Hematopoietic multipotent progenitor cell treated with erythropoietin and hydrocortisone succinate and interleukin-3 and kit ligand, for 6 days (in vitro differentiated cells): ENCODE data around the gene PAPOLB.

Experiments
- DNase-seq: peaks from one replicate; pipeline ENCODE4 v3.0.0-alpha.2; 2015

The PAPOLB gene

DNA sequence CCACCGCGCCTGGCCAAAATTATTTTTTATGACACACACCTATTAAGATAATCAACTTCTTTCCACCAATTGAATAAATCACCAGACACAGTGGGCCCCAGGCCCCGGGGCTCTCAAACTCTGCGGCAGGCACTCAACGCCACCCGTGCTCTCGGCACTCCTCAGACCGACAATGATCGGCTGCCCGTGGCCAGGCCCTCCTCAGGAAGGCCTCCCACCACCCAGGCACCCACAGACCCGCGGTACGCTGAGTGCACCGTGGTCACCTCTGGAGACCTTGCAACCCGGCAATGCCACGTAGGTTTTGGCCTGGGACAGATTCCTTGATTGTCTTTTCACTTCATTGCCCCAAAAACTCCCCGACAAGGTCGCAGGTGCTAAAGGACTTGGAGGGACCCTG is 14.8 kb upstream of the PAPOLB start:
- no peak for DNase-seq

DNA sequence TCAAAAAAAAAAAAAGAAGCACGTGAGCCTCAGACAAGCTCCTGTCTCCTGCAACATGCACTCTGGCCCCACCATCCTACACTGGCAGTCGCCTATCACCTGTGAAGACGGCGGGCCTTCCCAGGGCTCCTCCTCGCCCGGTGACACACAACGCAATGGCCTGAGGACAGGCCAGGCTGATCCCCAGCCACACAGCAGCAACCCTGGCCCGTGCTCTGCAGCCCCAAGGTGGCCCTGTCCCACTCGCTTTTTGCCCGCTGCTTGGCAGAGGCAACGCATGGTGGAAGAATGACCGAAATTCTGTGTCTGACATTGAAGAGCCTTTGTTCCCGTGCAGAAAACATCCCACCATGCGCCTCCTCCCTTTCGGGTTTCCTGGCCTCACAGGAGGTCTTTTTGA is 13.6 kb upstream of the PAPOLB start:
- DNase-seq, result no peak

DNA sequence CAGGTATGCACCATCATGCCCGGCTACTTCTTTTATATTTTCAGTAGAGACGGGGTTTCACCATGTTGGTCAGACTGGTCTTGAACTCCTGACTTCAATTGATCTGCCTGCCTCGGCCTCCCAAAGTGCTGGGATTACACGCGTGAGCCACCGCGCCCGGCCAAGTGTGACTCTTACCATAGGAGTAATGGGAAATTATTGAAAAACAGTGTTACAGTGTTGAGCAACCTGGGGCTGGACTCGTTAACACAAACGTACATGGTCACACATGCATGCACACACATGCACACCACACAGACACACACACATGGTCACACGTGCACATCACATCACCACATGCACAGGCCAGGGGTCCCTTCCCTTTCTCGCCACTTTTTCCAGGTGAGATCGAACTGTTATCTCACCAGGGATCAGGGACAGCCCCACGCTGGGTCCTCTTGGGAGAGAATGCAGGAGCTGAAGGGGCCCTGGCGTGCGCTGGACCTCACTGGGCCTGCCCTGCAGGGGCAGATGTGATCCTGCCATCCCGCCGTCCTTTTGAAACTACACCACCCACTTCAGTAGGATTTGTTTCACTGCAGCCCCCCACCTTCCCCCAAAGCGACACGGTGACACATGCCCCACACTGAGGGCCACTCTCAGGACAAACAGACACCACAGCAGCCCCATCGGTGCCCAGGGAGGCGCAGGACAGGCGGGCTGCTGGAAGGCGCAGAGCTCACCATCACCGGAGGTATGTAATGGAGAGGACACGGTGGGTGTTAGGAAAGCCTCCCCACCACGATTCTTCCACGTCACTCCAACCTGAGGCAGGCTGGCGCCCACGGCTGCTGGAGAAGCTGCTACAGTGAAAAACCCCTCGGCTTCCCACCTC is 11.5 kb upstream of the PAPOLB start:
- DNase-seq, result no peak

DNA sequence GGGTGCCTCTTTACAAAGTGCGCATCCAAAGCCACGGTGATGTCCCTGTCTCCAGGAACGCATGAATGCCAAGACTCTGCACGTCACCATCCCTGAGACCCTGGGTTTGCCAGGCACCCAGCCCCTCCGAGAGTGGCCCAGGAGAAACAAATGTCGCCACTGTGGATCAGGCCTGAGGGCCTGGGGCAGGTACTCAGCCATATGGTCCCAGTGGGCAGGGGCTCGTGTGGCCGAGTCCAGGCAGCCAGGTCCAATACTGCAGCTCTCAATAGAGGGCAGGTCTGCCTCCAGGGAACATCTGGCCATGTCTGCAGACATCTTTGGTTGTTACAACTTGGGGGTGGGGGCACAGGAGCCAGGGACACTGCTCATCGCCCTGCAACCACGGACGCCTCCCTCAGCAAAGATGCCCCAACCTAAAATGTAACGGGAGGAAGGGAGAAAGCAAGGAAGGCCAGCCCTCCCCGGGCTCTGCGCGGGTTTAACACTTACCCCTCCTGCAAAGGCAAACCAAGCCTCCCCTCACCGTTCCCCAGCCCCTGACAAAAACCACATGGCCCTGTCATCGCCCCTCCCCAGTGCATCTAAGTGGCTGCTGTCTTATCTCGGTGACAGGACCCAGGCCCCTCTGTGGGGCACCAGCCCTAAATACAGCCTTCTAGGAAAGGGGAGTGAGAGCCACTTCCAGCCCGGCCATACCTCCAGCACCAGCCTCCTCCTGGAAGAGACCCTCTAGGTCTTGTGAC is 10.3 kb upstream of the PAPOLB start:
- DNase-seq, result no peak

DNA sequence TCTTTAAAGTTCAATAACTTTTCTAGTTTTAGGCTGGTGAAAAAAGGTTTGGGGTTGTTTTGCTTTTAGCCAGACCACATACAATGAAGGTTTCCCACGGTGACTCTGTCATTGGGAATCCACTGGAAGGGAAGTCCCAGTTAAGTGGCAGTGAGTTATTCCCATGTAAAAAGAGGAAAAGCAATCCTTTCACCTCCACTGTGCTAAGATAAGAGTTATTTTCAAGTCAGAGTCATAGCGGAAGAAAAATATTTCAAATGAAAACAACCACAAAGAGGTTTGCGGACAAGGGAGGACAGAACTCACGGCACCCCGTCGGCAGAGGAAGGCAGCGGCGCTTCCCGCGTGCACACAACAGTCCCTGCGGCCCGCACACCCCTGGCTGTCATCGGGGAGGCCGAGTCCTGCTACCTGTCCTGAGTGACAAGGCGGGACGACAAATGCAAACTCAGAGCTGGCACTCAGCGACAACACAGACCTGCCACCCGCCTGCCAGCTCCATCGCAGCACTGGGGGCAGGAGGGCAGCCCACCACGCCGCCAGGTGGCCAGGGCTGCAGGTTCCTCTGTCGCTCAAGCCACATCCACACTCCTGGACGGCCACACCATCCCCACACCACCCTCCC is 9.3 kb upstream of the PAPOLB start:
- no peak for DNase-seq

- no peak for DNase-seq
These were observed 6.7 kb upstream of the PAPOLB start for GRCh38 chr7:4868493-4868892.

DNA sequence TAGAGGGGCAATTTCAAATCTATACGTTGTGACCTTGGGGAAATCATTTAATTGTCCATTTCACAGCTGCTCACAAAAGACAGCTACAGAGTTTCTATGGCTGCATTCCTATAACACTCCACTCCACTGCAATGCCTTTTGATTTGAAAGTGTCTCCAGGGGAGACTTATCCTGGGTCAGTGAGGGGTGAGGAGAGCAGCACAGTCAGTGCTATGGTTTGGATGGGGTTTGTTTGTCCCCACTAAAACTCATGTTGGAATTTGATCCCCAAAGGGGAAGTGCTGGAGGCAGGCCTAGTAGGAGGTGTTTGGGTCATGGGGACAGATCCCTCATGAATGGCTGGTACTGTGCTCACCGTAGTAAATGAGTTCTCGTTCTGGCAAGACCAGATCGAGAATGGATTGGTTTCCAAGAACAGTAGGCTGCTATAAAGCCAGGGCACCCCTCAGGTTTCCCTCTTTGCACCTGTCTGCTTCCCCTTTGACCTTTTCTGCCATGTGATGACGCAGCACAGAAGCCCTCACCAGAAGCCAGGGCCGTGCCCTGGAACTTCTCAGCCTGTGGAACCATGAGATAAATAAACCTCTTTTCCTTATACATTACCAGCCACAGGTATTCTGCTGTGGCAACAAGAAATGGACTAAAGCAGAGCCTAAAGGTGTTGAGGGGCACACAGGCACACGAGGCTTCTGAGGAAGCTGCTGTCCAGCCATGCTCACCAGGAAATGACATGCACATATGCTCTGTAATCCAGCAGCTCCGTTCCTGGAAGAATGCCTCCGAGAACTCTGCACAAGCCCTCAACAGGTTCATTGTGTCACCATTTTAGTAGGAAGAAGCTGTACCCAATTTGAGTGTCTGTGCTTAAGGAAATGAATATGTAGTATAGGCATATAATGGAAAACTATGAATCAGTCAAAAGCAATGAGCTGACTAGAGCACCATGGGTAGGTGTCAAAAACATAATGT is 5.0 kb upstream of the PAPOLB start:
- DNase-seq, result no peak

- DNase-seq, result no peak
These were observed 326 bp upstream of the PAPOLB start for GRCh38 chr7:4862156-4862555.

DNA sequence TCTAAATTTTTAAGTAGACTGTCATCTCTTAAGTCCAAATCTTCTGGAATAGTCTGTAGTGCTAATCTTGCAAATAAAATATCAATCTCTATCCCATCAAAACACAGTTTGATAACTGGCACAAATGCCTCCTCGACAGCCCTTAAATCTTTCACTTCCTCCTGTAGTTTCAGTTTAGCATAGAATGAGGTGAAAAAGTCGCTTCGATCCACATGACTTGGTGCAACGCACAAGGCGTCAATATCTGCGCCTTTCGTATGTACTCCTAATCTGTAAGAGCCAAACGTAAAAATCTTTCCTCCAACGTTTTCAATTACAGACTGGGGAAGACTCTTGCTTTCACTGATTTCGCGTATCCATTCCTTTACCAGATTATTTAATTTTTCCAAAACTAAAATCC is 603 bp downstream of the PAPOLB start:
- DNase-seq, result no peak

DNA sequence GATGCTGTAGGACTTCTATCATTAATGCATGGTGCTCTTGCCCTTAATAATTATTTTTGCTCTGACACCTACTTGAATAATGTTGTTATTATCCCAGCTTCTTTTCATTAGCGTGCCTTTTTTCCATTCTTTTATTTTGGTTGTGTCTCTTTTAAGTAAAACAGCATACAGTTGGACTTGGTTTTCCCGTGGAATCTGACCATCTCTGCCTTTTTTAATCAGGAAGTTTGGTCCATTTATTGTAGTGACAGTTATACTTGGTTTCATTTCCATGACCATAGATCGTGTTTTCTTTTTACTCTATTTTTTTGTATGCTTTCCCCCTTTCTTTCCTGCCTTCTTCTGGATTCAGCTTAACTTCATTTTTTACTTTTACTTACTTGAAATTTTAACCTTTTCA is 4.6 kb downstream of the PAPOLB start:
- DNase-seq, result no peak

DNA sequence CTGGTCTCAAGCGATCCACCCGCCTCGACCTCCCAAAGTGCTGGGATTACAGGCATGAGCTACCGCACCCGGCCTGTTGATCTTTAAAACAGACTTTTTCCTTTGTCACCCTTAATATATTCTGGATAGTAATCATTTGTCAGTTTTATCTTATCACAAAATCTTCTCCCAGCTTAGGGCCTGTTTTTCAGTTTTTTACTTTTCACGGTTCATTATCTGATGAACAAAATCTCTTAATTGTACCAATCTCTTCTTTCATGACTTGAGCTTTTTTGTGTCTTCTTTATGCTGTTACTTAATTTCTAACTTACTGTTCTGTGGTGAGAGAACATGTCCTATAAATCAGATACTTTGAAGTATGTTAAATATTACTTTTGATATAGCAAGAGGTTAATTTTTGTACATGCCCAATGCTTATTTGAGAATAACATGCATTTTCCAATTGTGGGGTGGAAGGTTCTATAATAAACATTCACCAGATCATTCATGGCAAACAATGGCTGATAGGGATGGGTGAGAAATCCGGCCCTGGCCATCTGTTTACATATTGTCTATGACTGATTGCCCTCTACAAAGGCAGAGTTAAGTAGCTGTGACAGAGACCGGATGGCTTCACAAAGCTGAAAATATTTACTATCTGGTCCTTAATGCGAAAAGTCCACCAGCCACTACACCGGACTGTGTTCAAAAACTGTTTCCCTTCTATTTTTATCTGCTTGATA is 5.3 kb downstream of the PAPOLB start:
- DNase-seq, result no peak

DNA sequence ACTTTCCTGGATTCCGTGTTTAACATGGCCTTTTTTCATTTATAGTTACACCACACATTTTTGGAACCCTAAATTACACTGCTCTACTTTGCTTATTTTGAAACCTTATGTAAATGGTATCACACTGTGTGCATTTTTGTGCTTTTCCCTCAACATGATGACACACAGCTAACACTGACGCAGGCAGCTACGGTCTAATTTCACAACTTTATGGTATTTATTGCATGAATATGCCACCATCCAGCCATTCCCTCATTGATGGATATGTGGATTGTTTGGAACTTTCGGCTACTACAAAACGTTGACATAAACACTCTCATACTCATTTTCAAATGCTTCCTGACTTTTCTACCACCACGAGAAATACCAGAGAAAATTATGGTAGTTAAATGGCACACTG is 6.9 kb downstream of the PAPOLB start:
- no peak for DNase-seq

- DNase-seq, result peak; percentile 18
These were observed 10.1 kb downstream of the PAPOLB start for GRCh38 chr7:4851459-4852422.

GRCh38 chr7:4850262-4850795 is 11.5 kb downstream of the PAPOLB start:
- DNase-seq, result no peak

DNA sequence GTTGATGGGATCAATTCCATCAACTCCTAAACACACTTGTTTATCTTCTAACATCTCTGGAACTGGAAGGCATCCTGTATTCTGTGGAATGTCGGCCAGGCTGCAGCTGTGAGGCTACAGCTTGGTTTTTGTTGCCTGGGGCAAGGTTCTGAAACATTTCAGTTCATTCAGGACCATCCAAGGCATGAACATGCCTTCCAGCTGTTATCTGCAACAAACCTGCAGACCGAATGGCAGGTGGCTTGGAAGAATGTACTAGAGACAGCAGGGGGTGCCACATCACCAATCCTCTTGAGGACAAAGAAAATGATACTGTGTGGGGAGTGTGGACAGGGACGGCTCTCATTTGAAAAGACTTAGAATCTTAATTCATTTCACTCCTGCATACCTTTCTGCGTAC is 12.4 kb downstream of the PAPOLB start:
- DNase-seq, result peak; percentile 58

DNA sequence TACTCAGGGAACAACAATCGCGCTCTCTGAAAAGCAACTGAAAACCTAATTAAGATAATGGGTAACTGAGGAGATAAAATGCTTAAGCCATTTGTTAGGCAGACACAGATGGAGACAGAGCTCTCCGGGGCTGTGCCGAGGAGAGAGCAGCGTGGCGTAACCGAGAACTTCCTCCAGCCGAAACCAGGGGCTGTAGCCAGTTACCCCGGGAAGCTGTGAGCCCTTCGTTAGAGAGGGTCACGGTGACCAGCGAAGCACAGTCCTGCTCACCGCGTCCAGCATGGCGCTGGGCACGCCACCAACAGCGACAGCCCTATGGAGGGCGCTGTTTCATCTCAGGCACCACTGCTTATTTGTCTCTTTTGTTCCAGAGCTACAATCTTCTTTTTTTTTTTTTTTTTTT is 16.1 kb downstream of the PAPOLB start:
- DNase-seq, result peak; percentile 15

GRCh38 chr7:4842319-4843064 is 19.3 kb downstream of the PAPOLB start:
- DNase-seq, result no peak

GRCh38 chr7:4841836-4842235 is 20.0 kb downstream of the PAPOLB start:
- no peak for DNase-seq

DNA sequence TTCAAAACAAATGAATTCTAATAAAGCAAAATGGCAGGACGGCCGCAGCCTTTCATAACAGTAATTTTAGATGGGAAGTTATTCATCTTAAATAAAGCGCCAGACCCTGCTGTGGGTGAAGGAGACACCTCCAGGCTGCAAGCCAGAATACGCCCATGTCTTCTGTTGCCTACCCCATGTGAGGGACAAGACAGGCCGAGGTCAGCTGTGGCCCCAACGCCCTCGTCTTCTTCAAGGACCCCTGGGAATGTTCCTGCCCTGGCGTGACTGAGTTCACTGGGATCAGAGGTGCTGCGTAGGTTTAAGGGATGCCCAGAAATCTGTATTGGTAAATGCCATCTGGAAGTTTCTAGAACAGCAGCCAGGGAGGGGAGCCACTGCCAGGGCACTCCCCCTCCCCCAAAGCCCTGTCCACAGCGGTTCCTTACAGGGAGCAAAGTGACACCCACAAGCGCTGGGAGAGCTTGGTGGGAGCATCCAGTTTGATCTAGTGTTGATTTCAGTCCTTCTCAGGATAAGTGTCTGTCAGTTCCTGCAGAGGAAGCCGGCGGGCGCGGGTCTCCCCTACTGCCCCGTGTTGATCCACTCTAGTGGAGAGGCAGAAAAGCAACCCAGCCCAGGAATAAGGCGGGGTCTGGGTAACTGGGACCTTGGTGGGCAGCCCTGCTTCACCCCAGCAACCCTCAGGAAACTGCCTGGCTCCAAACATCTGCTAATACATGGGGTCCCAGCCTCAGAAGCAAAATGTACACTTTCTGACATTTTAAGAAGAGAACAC is 20.6 kb downstream of the PAPOLB start:
- no peak for DNase-seq
